ENCODE data around the gene DHX9. TPM values are rescaled to one million over a fixed set of nuclear protein-coding genes. Genes with fewer than 3 reads are reported as not detected.

DHX9 gene
- total RNA-seq, 1 experiment from 2014 or later, result 131 TPM

DNA sequence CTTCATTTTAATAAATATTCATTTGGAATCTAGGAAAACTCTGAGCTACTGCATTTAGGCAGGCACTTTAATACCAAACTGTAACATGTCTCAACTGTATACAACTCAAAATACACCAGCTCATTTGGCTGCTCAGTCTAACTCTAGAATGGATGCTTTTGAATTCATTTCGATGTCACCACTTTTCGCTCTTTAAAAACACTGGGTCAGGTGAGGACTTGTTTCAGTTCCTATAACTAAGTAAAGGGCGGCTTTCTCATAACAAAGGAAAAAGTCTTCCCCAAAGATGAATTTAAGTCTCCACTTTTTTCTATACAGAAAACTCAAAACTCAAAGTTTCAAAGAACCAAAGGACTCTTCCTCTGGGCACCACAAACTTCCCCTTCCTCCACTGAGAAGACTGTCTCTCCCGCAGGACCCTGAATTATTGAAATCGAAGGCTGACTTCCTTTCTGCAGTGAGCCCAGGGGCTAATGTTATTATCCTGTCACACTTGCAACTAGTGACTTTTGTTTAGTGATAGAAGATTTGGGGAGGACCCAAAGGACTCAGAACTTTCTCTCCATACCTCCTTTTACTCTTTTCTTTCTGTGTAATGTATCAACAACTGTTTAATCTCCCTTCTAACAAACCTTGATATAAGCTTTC is 9.7 kb upstream of the DHX9 start:
- H3K4me1 ChIP-seq (replicated peaks; ENCODE audit: insufficient read depth), result no peaks in the 10 kb centered on the region
- no peak overlapping the region for H3K4me3 ChIP-seq
- no TSS peak for BruUV-seq (replicated peaks)
- TF ChIP-seq EZH2 (IDR thresholded peaks at IDR 0.05; ENCODE audit: low read depth), result no peak
- TF ChIP-seq, protein P1, sequence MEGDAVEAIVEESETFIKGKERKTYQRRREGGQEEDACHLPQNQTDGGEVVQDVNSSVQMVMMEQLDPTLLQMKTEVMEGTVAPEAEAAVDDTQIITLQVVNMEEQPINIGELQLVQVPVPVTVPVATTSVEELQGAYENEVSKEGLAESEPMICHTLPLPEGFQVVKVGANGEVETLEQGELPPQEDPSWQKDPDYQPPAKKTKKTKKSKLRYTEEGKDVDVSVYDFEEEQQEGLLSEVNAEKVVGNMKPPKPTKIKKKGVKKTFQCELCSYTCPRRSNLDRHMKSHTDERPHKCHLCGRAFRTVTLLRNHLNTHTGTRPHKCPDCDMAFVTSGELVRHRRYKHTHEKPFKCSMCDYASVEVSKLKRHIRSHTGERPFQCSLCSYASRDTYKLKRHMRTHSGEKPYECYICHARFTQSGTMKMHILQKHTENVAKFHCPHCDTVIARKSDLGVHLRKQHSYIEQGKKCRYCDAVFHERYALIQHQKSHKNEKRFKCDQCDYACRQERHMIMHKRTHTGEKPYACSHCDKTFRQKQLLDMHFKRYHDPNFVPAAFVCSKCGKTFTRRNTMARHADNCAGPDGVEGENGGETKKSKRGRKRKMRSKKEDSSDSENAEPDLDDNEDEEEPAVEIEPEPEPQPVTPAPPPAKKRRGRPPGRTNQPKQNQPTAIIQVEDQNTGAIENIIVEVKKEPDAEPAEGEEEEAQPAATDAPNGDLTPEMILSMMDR (conservative IDR thresholded peaks at IDR 0.05), result no peak
- POLR2A ChIA-PET (ENCODE audit: unreplicated experiment), result no interaction called here
- no peaks in the 10 kb centered on the region for H4K20me1 ChIP-seq (ENCODE audit: insufficient read depth)
- no peaks in the 10 kb centered on the region for H3K27me3 ChIP-seq (ENCODE audit: insufficient read depth, low read depth)
- no peak overlapping the region for H3K27ac ChIP-seq
- H3K79me2 ChIP-seq (ENCODE audit: low read depth), result no peaks in the 10 kb centered on the region
- no peaks in the 10 kb centered on the region for H3F3A ChIP-seq (ENCODE audit: insufficient read depth, low read depth)
- H3K9me2 ChIP-seq (ENCODE audit: insufficient read depth), result no peaks in the 10 kb centered on the region
- H3K36me3 ChIP-seq (ENCODE audit: low read depth), result no peaks in the 10 kb centered on the region
- H3K4me2 ChIP-seq, result no peak overlapping the region
- H2AFZ ChIP-seq, result no peak overlapping the region
- no peaks in the 10 kb centered on the region for H3K9me3 ChIP-seq (ENCODE audit: insufficient read depth, low read depth)
- intact Hi-C loops (cut with micrococcal nuclease; ENCODE audit: unreplicated experiment), result no loop called here
- CTCF ChIA-PET, result no interaction called here
- no peak for DNase-seq

DNA sequence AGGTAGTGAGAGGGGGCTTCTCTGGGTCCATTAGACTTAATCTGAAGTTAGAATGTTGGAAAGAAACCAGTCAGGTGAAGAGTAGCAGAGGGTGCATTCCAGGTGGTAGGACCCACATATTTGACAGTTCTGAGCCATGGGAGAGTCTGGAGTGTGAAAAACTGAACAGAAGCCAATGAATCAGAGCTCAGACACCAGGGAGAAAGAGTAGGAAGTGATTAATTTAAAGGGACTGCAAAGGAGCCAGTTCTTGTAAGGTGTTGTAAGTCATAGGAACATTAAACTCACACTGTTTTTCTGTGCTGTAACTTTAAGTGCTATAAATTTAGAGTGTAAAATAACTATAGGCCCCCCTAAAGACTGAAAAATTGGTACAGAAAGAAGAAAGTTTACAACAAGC is 5.9 kb upstream of the DHX9 start:
- TF ChIP-seq, protein P1 (conservative IDR thresholded peaks at IDR 0.05), result no peak
- Histone ChIP-seq H3K4me1 (replicated peaks; ENCODE audit: insufficient read depth) (no peaks in the 10 kb centered on the region), H3K27ac (no peak overlapping the region), H3F3A (ENCODE audit: insufficient read depth, low read depth) (no peaks in the 10 kb centered on the region), H3K27me3 (ENCODE audit: insufficient read depth, low read depth) (no peaks in the 10 kb centered on the region), H3K36me3 (ENCODE audit: low read depth) (no peaks in the 10 kb centered on the region), H3K4me3 (no peak overlapping the region), H4K20me1 (ENCODE audit: insufficient read depth) (no peaks in the 10 kb centered on the region), H3K79me2 (ENCODE audit: low read depth) (no peaks in the 10 kb centered on the region), H3K9me2 (ENCODE audit: insufficient read depth) (no peaks in the 10 kb centered on the region), H2AFZ (no peak overlapping the region), H3K4me2 (no peak overlapping the region), H3K9me3 (ENCODE audit: insufficient read depth, low read depth) (no peaks in the 10 kb centered on the region)
- ChIA-PET POLR2A (ENCODE audit: unreplicated experiment) (no interaction called here), CTCF (no interaction called here)
- intact Hi-C loops (cut with micrococcal nuclease; ENCODE audit: unreplicated experiment), result no loop called here
- no TSS peak for BruUV-seq (replicated peaks)
- no peak for DNase-seq

DNA sequence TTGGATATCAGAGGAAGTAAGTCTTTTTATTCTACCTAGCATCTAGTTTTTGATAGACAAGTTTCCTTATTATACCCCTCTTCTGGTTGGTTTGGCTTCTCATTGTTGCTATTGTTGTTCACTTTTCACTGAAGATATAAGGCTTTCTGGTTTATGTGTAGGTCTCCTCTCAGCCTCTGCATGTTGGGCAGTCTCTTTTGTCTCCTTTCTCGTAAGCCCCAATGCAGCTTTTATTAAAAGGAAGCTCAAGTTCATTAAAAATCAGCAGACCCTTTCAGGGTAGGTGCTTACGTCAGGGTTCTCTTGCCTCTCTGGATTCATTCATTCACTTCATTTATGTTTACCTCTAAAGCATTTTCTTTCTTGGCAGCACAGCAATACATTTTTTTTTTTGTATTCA is 4.8 kb upstream of the DHX9 start:
- BruUV-seq (replicated peaks), result no TSS peak
- POLR2A ChIA-PET (ENCODE audit: unreplicated experiment), result no interaction called here
- H2AFZ ChIP-seq, result no peak overlapping the region
- H3F3A ChIP-seq (ENCODE audit: insufficient read depth, low read depth), result no peaks in the 10 kb centered on the region
- no peak overlapping the region for H3K27ac ChIP-seq
- no peak for DNase-seq
- peaks cover 2% of the 10 kb centered on the region; the same call in 1 of the 2 replicates for H3K79me2 ChIP-seq (ENCODE audit: low read depth)
- H3K4me2 ChIP-seq, result no peak overlapping the region
- no peaks in the 10 kb centered on the region for H3K27me3 ChIP-seq (ENCODE audit: insufficient read depth, low read depth)
- intact Hi-C loops (cut with micrococcal nuclease; ENCODE audit: unreplicated experiment), result no loop called here
- no peaks in the 10 kb centered on the region for H3K36me3 ChIP-seq (ENCODE audit: low read depth)
- no peak overlapping the region for H3K4me3 ChIP-seq
- H4K20me1 ChIP-seq (ENCODE audit: insufficient read depth), result no peaks in the 10 kb centered on the region
- 0 out of 2 replicates have a peak, but pooled peaks cover 4% of the 10 kb centered on the region for H3K4me1 ChIP-seq (replicated peaks; ENCODE audit: insufficient read depth)
- no peaks in the 10 kb centered on the region for H3K9me2 ChIP-seq (ENCODE audit: insufficient read depth)
- CTCF ChIA-PET, result no interaction called here
- H3K9me3 ChIP-seq (ENCODE audit: insufficient read depth, low read depth), result no peaks in the 10 kb centered on the region
- TF ChIP-seq, protein P1 (conservative IDR thresholded peaks at IDR 0.05), result no peak
- TF ChIP-seq EZH2 (IDR thresholded peaks at IDR 0.05; ENCODE audit: low read depth), result no peak
